Hepatocyte (in vitro differentiated cells): ENCODE measurements around the gene PPP2R1B. TPM values are rescaled to one million over a fixed set of nuclear protein-coding genes. Genes with fewer than 3 reads are reported as not detected.

Experiments used
- DNase-seq: peaks from one replicate; pipeline ENCODE4 v3.0.0-alpha.2; 2016; ENCODE audit warnings: low spot score
- H2AFZ ChIP-seq: fragments of 200-600 bp; sonication (generic); 2 replicates; pipeline ENCODE4 v1.6.0; 2016; ENCODE audit warnings: antibody characterized with exemption, mild to moderate bottlenecking
- H3K27ac ChIP-seq: fragments of 200-600 bp; sonication (generic); 2 replicates; pipeline ENCODE4 v1.5.1; 2016; ENCODE audit warnings: mild to moderate bottlenecking
- H3K27me3 ChIP-seq: fragments of 200-600 bp; sonication (generic); 2 replicates; pipeline ENCODE4 v1.6.1; 2016
- H3K36me3 ChIP-seq: fragments of 200-600 bp; sonication (generic); replicated peaks from 2 replicates; pipeline ENCODE4 v1.5.1; 2016; ENCODE audit warnings: low read depth; ENCODE audit not compliant: insufficient read depth
- H3K4me1 ChIP-seq: fragments of 200-600 bp; sonication (generic); 2 replicates; pipeline ENCODE4 v1.5.1; 2016; ENCODE audit warnings: mild to moderate bottlenecking, moderate library complexity; ENCODE audit not compliant: insufficient read depth
- H3K4me2 ChIP-seq: fragments of 200-600 bp; sonication (generic); 2 replicates; pipeline ENCODE4 v1.6.0; 2016
- H3K4me3 ChIP-seq: fragments of 200-600 bp; sonication (generic); 2 replicates; pipeline ENCODE4 v1.5.1; 2016; ENCODE audit warnings: mild to moderate bottlenecking
- H3K79me2 ChIP-seq: fragments of 200-600 bp; sonication (generic); 2 replicates; pipeline ENCODE4 v1.6.0; 2017; ENCODE audit warnings: mild to moderate bottlenecking
- H3K9me2 ChIP-seq: fragments of 200-600 bp; sonication (generic); replicated peaks from 2 replicates; pipeline ENCODE4 v1.6.0; 2017; ENCODE audit warnings: mild to moderate bottlenecking; ENCODE audit not compliant: insufficient read depth
- H3K9me3 ChIP-seq: fragments of 200-600 bp; sonication (generic); 2 replicates; pipeline ENCODE4 v1.5.1; 2016; ENCODE audit warnings: low read depth, mild to moderate bottlenecking
- H4K20me1 ChIP-seq: fragments of 200-600 bp; sonication (generic); 2 replicates; pipeline ENCODE4 v1.6.0; 2016; ENCODE audit warnings: mild to moderate bottlenecking; ENCODE audit not compliant: insufficient read depth, poor library complexity, severe bottlenecking
- CTCF ChIP-seq: fragments of 200-600 bp; sonication (generic); IDR thresholded peaks from 2 replicates; pipeline ENCODE4 v1.5.1; 2016; ENCODE audit warnings: antibody characterized with exemption, mild to moderate bottlenecking; ENCODE audit not compliant: poor library complexity
- EZH2 ChIP-seq: fragments of 200-600 bp; sonication (generic); IDR thresholded peaks from 2 replicates; pipeline ENCODE4 v1.6.1; 2016; ENCODE audit warnings: antibody characterized with exemption, mild to moderate bottlenecking, borderline replicate concordance
- EZH2phosphoT487 ChIP-seq: fragments of 200-600 bp; sonication (generic); IDR thresholded peaks from one replicate; pipeline ENCODE4 v1.6.1; 2018; ENCODE audit warnings: antibody characterized with exemption, mild to moderate bottlenecking, low read depth, moderate library complexity; ENCODE audit not compliant: unreplicated experiment, severe bottlenecking
- WGBS: methylation state at CpG from one replicate; pipeline ENCODE4 v1.1.6; 2016; ENCODE audit warnings: low lambda C conversion rate; ENCODE audit errors: missing lambda C conversion rate; 5-methylcytosine and 5-hydroxymethylcytosine counted together
- polyA plus RNA-seq: library from polyadenylated mRNA; unstranded; fragments of >200 nt; fragmentation: Nextera tagmentation; extraction: Ambion mirVana; gene quantifications from 2 replicates; pipeline ENCODE4 v1.2.1, GENCODE V29; 2016
- total RNA-seq: library from RNA; depleted of rRNA; stranded (reverse); fragments of >200 nt; gene quantifications from 2 replicates; pipeline ENCODE4 v1.2.3, GENCODE V29; 2014

Gene PPP2R1B
- total and polyA plus RNA-seq, 2 experiments from 2014 or later: 25.3 to 41.0 TPM

GRCh38 chr11:111734101-111734953, 31.9 kb downstream of the PPP2R1B start:
- DNase-seq: no peak
- Histone ChIP-seq H3K9me2 (no peaks in the 10 kb centered on the region), H3K36me3 (no peaks in the 10 kb centered on the region), H3K9me3 (no peaks in the 10 kb centered on the region), H4K20me1 (no peaks in the 10 kb centered on the region), H2AFZ (no peak overlapping the region), H3K27me3 (no peaks in the 10 kb centered on the region), H3K4me3 (no peak overlapping the region), H3K4me1 (peaks cover 45% of the 10 kb centered on the region), H3K27ac (peak overlapping the region; percentile 96), H3K79me2 (no peaks in the 10 kb centered on the region), H3K4me2 (peak overlapping the region; percentile 71)
- no peak for TF ChIP-seq EZH2
- TF ChIP-seq EZH2phosphoT487: no peak
- TF ChIP-seq CTCF: no peak
- 85% methylated on average over 8 of the region's 8 CpGs for WGBS

GRCh38 chr11:111733611-111734088, 32.5 kb downstream of the PPP2R1B start:
- WGBS: 75% methylated on average over 9 of the region's 9 CpGs
- peak overlapping the region; percentile 96 for H3K27ac ChIP-seq
- no peaks in the 10 kb centered on the region for H3K79me2 ChIP-seq
- TF ChIP-seq EZH2phosphoT487 (no peak), EZH2 (no peak), CTCF (no peak)
- H3K4me3 ChIP-seq: no peak overlapping the region
- H2AFZ ChIP-seq: no peak overlapping the region
- no peak for DNase-seq
- H3K27me3 ChIP-seq: no peaks in the 10 kb centered on the region
- H3K4me2 ChIP-seq: no peak overlapping the region
- no peaks in the 10 kb centered on the region for H4K20me1 ChIP-seq
- no peaks in the 10 kb centered on the region for H3K9me2 ChIP-seq
- H3K36me3 ChIP-seq: no peaks in the 10 kb centered on the region
- H3K4me1 ChIP-seq: peaks cover 49% of the 10 kb centered on the region
- H3K9me3 ChIP-seq: no peaks in the 10 kb centered on the region

GRCh38 chr11:111733016-111733415, 33.2 kb downstream of the PPP2R1B start:
- H2AFZ ChIP-seq: no peak overlapping the region
- H3K9me3 ChIP-seq: no peaks in the 10 kb centered on the region
- no peaks in the 10 kb centered on the region for H3K79me2 ChIP-seq
- H3K36me3 ChIP-seq: no peaks in the 10 kb centered on the region
- H3K9me2 ChIP-seq: no peaks in the 10 kb centered on the region
- no peak overlapping the region for H3K4me2 ChIP-seq
- H3K27ac ChIP-seq: peak overlapping the region; percentile 96
- H4K20me1 ChIP-seq: no peaks in the 10 kb centered on the region
- peaks cover 43% of the 10 kb centered on the region for H3K4me1 ChIP-seq
- no peak overlapping the region for H3K4me3 ChIP-seq
- peak; percentile 56 for DNase-seq
- WGBS: 66% methylated on average over 7 of the region's 7 CpGs
- TF ChIP-seq CTCF: no peak
- TF ChIP-seq EZH2: no peak
- TF ChIP-seq EZH2phosphoT487: no peak
- no peaks in the 10 kb centered on the region for H3K27me3 ChIP-seq
